HG02763 (cell line): ENCODE data around the gene DUOXA1.
A peak's percentile ranks its signal among the peaks of the same experiment; 100 is the strongest.

Experiments
- ATAC-seq: cut with Tn5 transposase; IDR thresholded peaks from one replicate; pipeline ENCODE4 v1.9.1; 2021; ENCODE audit warnings: mild to moderate bottlenecking, moderate library complexity; ENCODE audit not compliant: unreplicated experiment

DUOXA1 gene

GRCh38 chr15:45134046-45134445 is 4.4 kb upstream of the DUOXA1 start:
- ATAC-seq, result no peak

- no peak for ATAC-seq
Measured at GRCh38 chr15:45133561-45133920, 3.9 kb upstream of the DUOXA1 start.

- ATAC-seq, result no peak
Measured at GRCh38 chr15:45132844-45133560, 3.3 kb upstream of the DUOXA1 start.

DNA sequence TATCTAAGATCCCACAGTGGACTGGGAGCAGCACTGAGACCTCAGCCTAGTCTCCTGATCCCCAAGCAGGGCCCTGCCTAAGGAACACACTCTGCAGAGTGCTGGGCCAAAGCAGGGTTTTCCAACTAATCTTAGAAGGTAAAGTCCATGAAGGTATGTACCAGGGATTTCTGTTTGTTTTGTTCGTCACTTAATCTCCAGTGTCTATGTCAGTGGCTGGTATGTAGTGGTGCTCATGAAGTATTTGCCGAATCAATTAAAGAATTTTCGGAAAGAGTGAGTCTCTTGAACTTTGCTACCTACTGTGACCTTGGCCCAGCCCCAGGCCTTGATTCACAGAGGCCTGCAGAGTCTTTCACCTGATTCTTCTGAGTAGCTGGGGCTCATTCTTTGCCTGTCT is 1.8 kb upstream of the DUOXA1 start:
- no peak for ATAC-seq

GRCh38 chr15:45130291-45131000 is 767 bp upstream of the DUOXA1 start:
- no peak for ATAC-seq

DNA sequence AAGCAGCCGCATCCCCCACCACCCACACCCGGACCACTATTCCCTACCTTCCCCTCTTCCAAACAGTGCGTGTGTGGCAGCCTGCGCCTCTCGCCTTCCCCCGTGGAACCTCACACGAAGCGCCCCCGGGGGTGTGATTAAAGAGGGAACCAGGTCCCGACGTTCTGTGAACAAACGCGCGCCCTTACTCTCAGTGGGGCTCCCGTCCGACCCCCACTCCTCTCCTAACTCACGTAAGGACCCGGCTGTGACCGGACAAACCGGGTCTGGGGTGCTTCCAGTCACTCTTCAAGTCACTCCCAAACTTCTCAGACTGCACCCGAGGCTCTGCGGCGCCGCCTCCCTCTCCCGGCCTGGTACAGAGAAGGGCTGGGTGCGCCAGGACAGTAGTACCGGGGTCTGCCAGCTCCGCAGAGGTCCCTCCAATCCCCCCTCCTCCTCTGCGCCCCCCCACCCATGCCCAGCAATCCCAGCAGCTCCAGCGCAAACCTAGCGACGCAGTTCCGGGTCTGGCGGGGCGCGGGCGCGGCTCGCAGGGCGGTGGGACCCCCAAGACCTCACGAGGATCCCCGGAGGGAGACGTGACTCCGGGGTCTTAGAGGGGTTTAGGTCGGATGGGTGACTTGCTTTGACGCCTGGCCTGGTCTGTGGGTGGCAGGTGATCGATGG is 574 bp downstream of the DUOXA1 start:
- ATAC-seq, result no peak

GRCh38 chr15:45126535-45127158 is 3.0 kb downstream of the DUOXA1 start:
- ATAC-seq, result no peak

GRCh38 chr15:45123397-45123796 is 6.3 kb downstream of the DUOXA1 start:
- ATAC-seq, result no peak

- no peak for ATAC-seq
Measured at GRCh38 chr15:45122719-45123118, 7.0 kb downstream of the DUOXA1 start.

- ATAC-seq, result no peak
Measured at GRCh38 chr15:45121706-45122417, 7.8 kb downstream of the DUOXA1 start.

DNA sequence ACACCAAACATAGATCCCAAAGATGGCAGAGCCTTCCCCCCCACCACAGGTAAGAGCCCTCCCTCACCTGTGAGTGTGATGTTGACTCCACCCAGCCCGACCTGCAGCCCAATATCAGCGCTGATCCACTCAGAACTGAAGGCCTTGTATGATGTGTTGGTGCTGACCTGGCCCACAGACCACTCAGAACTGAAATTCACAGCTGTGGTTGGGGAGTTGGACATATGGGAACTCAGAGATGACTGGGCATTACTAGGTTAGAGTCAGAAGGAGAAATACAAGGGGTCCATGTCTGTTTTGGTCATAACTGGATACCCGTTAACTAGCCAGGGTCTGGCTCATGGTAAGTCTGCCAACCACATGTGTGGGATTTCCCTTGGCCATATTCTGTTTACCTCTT is 8.7 kb downstream of the DUOXA1 start:
- no peak for ATAC-seq

DNA sequence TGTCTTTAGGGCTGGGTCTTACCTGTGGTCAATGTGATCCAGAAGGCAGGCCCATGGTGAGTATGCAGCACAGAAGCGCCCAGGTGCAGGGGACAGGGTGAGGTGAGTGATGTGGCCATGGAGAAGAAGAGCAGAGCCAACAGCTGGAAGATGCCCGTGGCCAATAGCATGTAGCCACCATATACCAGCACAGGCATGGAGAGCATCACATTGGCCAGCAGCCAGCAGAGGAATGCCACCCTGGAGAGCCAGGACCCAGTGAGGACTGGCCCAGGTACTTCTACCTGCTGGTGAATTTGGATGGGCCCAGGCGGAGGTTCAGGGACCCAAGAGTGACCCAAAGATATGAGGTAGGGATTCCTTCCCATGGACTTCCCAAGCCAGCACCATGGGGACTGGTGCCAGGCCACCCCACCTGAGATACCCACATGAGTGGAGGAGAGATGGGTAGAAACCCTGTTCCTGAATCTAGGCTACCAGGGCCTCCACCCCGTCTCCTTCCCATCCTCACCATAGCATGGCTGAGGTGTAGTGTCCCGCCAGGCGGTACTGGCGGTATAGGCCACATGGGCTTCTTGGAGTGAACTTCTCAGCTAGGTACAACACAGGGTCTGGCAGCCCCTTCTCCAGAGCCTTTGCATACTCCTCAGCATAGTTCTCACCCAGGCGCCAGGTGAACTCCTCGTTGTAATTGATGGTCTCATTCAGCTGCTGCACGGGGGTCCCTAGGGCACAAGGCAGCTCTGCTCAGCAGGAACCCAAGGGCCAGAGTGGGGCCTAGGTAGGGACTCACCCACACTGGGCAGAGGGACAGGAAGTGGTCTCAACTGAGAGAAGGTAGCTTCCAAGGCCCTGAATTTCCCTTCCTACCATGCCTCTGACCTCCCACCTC is 9.4 kb downstream of the DUOXA1 start:
- ATAC-seq, result no peak

DNA sequence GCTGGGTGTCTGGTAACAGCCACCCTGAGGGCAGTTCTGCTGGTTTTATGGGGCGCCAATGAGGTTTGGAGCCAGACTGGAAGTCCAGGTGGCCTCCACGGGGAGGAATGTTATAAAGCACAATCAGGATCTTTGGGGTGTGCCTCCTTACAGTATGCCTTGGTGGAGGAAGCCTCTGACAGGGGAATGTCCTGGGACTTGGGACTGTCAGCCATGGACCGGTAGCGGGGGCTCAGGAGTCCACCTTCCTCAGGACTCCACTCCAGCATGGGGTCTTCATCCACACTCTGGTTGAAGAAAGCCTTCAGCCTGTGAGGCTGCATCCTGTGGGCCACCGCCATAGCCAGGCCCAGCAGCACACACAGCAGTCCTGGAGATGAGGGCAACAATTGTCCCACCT is 10.7 kb downstream of the DUOXA1 start:
- ATAC-seq, result no peak

DNA sequence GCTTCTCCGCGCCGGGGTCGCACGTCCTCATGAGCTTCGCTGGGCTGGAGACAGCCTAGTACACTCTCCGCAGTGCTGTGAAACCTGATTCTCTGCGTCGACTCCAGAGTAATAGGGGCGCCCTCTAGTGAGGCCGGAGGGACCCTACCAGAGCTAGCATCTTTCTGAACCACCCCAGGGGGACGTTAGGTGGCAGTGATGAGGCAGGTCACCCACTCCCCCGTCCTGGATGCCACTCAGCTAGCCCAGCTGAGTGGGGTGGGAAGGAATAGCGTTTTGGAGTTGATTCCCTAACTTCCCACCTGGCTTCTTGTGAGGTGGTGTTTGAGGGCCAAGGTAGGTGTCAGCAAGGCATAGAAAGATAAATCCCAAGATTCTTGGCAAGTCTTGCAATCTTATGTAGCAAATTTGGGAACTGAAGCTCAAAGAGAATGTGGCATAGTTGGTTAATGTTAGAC is 11.5 kb downstream of the DUOXA1 start:
- peak; percentile 88 for ATAC-seq

- no peak for ATAC-seq
Measured at GRCh38 chr15:45117308-45118130, 12.2 kb downstream of the DUOXA1 start.

DNA sequence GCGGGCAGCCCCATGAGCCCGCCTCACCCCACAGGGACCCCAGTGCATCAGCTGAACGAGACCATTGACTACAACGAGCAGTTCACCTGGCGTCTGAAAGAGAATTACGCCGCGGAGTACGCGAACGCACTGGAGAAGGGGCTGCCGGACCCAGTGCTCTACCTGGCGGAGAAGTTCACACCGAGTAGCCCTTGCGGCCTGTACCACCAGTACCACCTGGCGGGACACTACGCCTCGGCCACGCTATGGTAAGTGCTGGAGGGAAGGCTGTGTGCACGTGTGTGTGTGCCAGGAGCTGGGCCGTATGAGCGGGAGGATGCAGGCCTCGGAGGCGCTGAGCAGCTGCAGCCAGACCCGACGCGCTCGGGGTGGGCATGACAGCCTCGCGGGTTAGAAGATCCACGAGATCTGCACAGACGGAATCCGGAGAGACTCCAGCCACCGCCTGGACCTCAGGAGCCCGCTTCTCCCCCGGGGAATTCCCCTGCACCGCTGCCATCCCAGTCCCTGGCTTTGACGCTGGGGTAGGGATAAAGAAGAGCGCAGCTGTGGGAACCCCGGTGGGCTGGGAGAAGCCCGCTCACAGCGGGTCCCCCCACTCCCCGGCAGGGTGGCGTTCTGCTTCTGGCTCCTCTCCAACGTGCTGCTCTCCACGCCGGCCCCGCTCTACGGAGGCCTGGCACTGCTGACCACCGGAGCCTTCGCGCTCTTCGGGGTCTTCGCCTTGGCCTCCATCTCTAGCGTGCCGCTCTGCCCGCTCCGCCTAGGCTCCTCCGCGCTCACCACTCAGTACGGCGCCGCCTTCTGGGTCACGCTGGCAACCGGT is 13.0 kb downstream of the DUOXA1 start:
- no peak for ATAC-seq

- ATAC-seq, result no peak
Measured at GRCh38 chr15:45116006-45116481, 13.6 kb downstream of the DUOXA1 start.

DNA sequence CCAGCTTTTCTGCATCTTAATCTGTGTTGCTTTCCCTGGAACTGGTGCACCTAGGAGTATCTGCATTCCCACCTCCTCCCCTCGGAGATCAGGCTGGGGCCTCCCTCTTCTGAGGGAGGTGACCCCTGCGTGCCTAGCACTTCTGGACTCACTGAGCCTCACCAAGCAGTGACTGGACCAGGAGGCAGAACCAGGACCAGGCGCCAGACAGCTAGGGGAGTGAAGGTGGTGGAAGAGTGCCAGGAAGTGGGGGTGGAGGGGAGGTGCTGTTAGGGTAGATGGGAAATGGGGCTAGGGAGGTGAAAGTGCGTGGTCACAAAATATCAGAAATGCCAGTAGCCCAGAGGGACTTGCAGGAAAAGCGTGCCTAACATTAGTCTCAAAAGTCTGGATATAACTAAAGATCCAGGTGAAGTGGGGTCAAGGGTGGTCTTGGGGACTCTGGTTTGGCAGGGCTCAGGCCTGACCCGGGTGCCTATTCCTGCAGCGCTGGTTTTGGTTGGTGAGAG is 14.3 kb downstream of the DUOXA1 start:
- no peak for ATAC-seq
